Chondrocyte (in vitro differentiated cells): Measurements from ENCODE around the gene CLCN1. TPM values are rescaled to one million over a fixed set of nuclear protein-coding genes. Genes with fewer than 3 reads are reported as not detected.
A peak's percentile ranks its signal among the peaks of the same experiment; 100 is the strongest.

Source experiments
- DNase-seq: peaks from one replicate; pipeline ENCODE4 v3.0.0; 2021; ENCODE audit warnings: mixed read lengths, low spot score
- H3K27ac Mint-ChIP-seq: one replicate; pipeline ENCODE4 v1.8.0; 2021; ENCODE audit warnings: mild to moderate bottlenecking, moderate library complexity, mixed read lengths; ENCODE audit not compliant: unreplicated experiment
- H3K27me3 Mint-ChIP-seq: 2 replicates; pipeline ENCODE4 v1.8.0; 2021; ENCODE audit warnings: low read depth, mixed read lengths
- H3K36me3 Mint-ChIP-seq: 2 replicates; pipeline ENCODE4 v1.8.0; 2021; ENCODE audit warnings: low read depth, mixed read lengths
- H3K4me1 Mint-ChIP-seq: 2 replicates; pipeline ENCODE4 v1.8.0; 2021; ENCODE audit warnings: low read depth, mild to moderate bottlenecking, mixed read lengths
- H3K4me3 Mint-ChIP-seq: one replicate; pipeline ENCODE4 v1.8.0; 2021; ENCODE audit warnings: mild to moderate bottlenecking, moderate library complexity, mixed read lengths; ENCODE audit not compliant: unreplicated experiment
- H3K9me3 Mint-ChIP-seq: 2 replicates; pipeline ENCODE4 v1.8.0; 2021; ENCODE audit warnings: low read depth, mixed read lengths
- total RNA-seq: library from RNA; stranded (reverse); gene quantifications from 3 replicates; pipeline ENCODE4 v1.2.1, GENCODE V29; 2021
- TF ChIP-seq, protein P1 (sequence below): fragments of 200-600 bp; sonication (generic); IDR thresholded peaks from 2 replicates; pipeline ENCODE4 v1.5.0; 2021; ENCODE audit warnings: antibody characterized with exemption, mild to moderate bottlenecking, moderate library complexity

The CLCN1 gene
- total RNA-seq, 1 donor from 2014 or later, result not detected

DNA sequence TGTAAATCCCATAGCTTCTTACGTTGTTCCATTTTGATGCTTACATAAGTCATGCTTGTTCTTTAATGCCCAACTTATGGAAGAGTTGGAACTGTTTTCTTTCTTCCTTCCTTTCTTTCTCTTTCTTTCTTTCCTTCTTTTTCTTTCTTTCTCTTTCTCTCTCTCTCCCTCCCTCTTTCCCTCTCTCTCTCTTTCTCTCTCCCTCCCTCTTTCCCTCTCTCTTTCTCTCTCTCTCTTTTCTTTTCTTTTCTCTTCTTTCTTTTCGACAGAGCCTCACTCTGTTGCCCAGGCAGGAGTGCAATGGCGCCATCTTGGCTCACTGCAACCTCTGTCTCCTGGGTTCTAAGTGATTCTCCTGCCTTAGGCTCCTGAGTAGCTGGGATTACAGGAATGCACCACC lies 27.7 kb downstream of the CLCN1 start:
- H3K4me3 Mint-ChIP-seq, result no peak overlapping the region
- H3K27ac Mint-ChIP-seq, result no peak overlapping the region
- H3K36me3 Mint-ChIP-seq, result no peaks in the 10 kb centered on the region
- peaks cover 8% of the 10 kb centered on the region for H3K4me1 Mint-ChIP-seq
- DNase-seq, result no peak
- TF ChIP-seq, protein P1, sequence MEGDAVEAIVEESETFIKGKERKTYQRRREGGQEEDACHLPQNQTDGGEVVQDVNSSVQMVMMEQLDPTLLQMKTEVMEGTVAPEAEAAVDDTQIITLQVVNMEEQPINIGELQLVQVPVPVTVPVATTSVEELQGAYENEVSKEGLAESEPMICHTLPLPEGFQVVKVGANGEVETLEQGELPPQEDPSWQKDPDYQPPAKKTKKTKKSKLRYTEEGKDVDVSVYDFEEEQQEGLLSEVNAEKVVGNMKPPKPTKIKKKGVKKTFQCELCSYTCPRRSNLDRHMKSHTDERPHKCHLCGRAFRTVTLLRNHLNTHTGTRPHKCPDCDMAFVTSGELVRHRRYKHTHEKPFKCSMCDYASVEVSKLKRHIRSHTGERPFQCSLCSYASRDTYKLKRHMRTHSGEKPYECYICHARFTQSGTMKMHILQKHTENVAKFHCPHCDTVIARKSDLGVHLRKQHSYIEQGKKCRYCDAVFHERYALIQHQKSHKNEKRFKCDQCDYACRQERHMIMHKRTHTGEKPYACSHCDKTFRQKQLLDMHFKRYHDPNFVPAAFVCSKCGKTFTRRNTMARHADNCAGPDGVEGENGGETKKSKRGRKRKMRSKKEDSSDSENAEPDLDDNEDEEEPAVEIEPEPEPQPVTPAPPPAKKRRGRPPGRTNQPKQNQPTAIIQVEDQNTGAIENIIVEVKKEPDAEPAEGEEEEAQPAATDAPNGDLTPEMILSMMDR, result no peak
- H3K27me3 Mint-ChIP-seq, result peaks cover 34% of the 10 kb centered on the region
- no peaks in the 10 kb centered on the region for H3K9me3 Mint-ChIP-seq

DNA sequence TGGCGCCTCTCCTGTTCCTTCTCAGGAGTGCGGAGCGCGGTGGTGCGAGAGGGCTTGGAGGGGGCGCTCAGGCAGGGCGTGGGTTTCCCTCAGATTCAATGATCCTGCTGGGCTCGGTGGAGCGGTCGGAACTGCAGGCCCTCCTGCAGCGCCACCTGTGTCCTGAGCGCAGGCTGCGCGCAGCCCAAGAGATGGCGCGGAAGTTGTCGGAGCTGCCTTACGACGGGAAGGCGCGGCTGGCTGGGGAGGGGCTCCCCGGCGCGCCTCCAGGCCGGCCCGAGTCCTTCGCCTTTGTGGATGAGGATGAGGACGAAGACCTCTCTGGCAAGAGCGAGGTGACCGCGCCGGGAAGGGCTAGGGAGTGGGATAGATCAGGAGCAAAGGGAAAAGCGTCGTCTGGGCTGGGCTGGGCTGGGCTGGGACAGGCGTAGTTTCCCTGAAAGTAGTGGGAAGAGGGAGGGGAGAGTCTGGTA lies 29.6 kb downstream of the CLCN1 start:
- no peaks in the 10 kb centered on the region for H3K9me3 Mint-ChIP-seq
- TF ChIP-seq, protein P1, result peak; percentile 71
- peaks cover 40% of the 10 kb centered on the region for H3K27me3 Mint-ChIP-seq
- peak overlapping the region; percentile 59 for H3K4me3 Mint-ChIP-seq
- no peak overlapping the region for H3K27ac Mint-ChIP-seq
- DNase-seq, result no peak
- H3K4me1 Mint-ChIP-seq, result peaks cover 8% of the 10 kb centered on the region
- H3K36me3 Mint-ChIP-seq, result no peaks in the 10 kb centered on the region

DNA sequence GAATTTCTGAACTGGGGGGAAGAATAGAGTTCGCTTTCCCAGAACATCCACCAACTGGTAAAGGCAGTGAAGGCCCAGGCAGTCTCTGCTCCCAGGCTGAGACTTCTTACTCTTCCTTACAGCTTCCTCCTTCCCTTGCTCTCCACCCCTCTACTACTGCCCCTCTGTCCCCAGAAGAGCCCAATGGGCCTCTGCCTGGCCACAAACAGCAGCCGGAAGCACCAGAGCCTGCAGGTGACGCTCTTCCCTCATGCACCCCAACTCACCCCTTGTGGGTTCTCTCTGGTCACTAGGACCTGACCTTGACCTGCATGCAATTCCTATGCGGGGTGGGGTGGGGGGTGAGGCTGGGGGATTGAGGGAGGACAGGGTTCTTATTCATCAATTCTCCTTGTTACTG lies 30.1 kb downstream of the CLCN1 start:
- peaks cover 8% of the 10 kb centered on the region for H3K4me1 Mint-ChIP-seq
- no peaks in the 10 kb centered on the region for H3K9me3 Mint-ChIP-seq
- H3K27me3 Mint-ChIP-seq, result peaks cover 40% of the 10 kb centered on the region
- H3K36me3 Mint-ChIP-seq, result no peaks in the 10 kb centered on the region
- H3K27ac Mint-ChIP-seq, result no peak overlapping the region
- TF ChIP-seq, protein P1, result no peak
- DNase-seq, result no peak
- H3K4me3 Mint-ChIP-seq, result no peak overlapping the region

DNA sequence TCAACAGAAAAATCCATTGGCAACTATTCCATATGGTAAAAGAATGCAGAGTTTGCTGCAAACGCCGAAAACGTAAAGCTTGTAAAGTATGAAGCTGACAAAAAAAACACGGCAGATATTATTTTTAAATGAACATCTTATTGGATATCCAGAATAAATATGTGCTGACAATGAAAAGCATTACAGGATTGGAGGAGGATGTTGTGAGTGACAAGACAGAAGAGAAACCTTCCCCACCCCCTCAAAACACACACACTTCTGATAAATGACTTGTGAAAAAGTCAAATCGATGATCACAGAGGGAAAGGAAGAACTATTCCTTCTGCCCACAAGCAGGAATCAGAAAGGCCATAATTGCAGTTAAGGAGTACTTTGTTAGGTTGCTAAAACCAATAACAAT lies 32.0 kb downstream of the CLCN1 start:
- Mint-ChIP-seq H3K36me3 (no peaks in the 10 kb centered on the region), H3K4me3 (no peak overlapping the region), H3K4me1 (peaks cover 8% of the 10 kb centered on the region), H3K9me3 (no peaks in the 10 kb centered on the region), H3K27ac (no peak overlapping the region), H3K27me3 (peaks cover 54% of the 10 kb centered on the region)
- TF ChIP-seq, protein P1, result no peak
- no peak for DNase-seq

DNA sequence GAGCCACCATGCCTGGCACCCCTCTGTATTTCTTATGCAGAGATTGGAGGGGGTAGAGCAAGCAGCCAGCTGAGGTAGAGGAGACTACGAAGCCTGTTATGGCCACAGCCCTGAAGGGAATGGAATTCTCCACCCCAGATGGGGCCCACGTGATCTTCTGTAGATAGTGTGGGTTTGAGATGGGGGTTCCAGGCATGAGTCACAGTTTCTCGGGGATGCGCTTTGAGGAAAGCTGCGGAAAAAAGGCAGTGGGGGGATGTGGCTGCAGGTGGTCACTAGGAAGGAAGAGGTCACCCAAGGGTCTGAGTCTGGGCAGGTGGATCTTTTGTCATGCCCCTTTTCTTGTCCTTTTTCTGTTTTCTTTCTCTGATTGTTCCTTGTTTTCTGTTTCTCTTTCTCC lies 35.1 kb downstream of the CLCN1 start:
- H3K27me3 Mint-ChIP-seq, result peaks cover 43% of the 10 kb centered on the region

More for the DNA sequence above, 35.1 kb downstream of the CLCN1 start:
- Mint-ChIP-seq H3K4me1 (no peaks in the 10 kb centered on the region), H3K27ac (no peak overlapping the region), H3K9me3 (no peaks in the 10 kb centered on the region), H3K4me3 (no peak overlapping the region), H3K36me3 (no peaks in the 10 kb centered on the region)
- TF ChIP-seq, protein P1, result no peak
- DNase-seq, result no peak
